CD14-positive monocyte (primary cell): ENCODE results near the gene AGFG2. TPM values are rescaled to one million over a fixed set of nuclear protein-coding genes. Genes with fewer than 3 reads are reported as not detected.

Experiments
- DNase-seq, 3 donors: peaks; one replicate each; pipeline ENCODE4 v3.0.0-alpha.2; 2011 to 2022
- H2AFZ ChIP-seq: 2 replicates; pipeline ENCODE4 v1.6.0; 2012; ENCODE audit warnings: mild to moderate bottlenecking, low read depth, low read length, inconsistent platforms; ENCODE audit not compliant: insufficient read depth, poor library complexity, severe bottlenecking
- H3K27ac ChIP-seq, 2 donors: 1 replicate in 1 of 2; 2 replicates in 1 of 2; pipeline ENCODE4 v1.5.1; 2012 to 2013; ENCODE audit warnings: low read length in 2 of 2, control low read depth in 1 of 2, inconsistent platforms in 1 of 2, low read depth in 1 of 2, mild to moderate bottlenecking in 1 of 2
- H3K27me3 ChIP-seq, 2 donors: one replicate each; pipeline versions ENCODE4 v1.6.0 to v1.6.1; 2011 to 2013; ENCODE audit warnings: low read length in 2 of 2; ENCODE audit not compliant: control insufficient read depth in 2 of 2, insufficient read depth in 2 of 2
- H3K36me3 ChIP-seq, 2 donors: replicated peaks in 1 of 2; 1 replicate in 1 of 2; 2 replicates in 1 of 2; pipeline versions ENCODE4 v1.5.1 to v1.6.1; 2012 to 2013; ENCODE audit warnings: low read length in 2 of 2, control low read depth in 1 of 2, inconsistent platforms in 1 of 2, mild to moderate bottlenecking in 1 of 2; ENCODE audit not compliant: insufficient read depth in 2 of 2, control insufficient read depth in 1 of 2
- H3K4me1 ChIP-seq, 2 donors: 1 replicate in 1 of 2; 2 replicates in 1 of 2; pipeline versions ENCODE4 v1.5.1 to v1.6.1; 2012 to 2013; ENCODE audit warnings: low read length in 2 of 2, control low read depth in 1 of 2, inconsistent platforms in 1 of 2, mild to moderate bottlenecking in 1 of 2, moderate library complexity in 1 of 2; ENCODE audit not compliant: insufficient read depth in 2 of 2, control insufficient read depth in 1 of 2
- H3K4me2 ChIP-seq: replicated peaks from 2 replicates; pipeline ENCODE3; 2012; ENCODE audit warnings: low read length, moderate library complexity, mild to moderate bottlenecking; ENCODE audit not compliant: poor library complexity, severe bottlenecking; ENCODE audit errors: extremely low read depth
- H3K4me3 ChIP-seq, 3 experiments: fragments of 200-600 bp in 1 of 3; sonication (generic) in 1 of 3; replicated peaks in 1 of 3; 1 replicate in 2 of 3; 2 replicates in 1 of 3; pipeline ENCODE4 v1.5.1; 2011 to 2013; ENCODE audit warnings: low read length in 3 of 3, mild to moderate bottlenecking in 3 of 3, control low read depth in 2 of 3, low read depth in 2 of 3, inconsistent platforms in 1 of 3, moderate library complexity in 1 of 3
- H3K79me2 ChIP-seq: 2 replicates; pipeline ENCODE4 v1.6.0; 2012; ENCODE audit warnings: mild to moderate bottlenecking, control low read depth, inconsistent platforms, low read length, moderate library complexity; ENCODE audit not compliant: insufficient read depth
- H3K9ac ChIP-seq: 2 replicates; pipeline ENCODE4 v1.6.0; 2017; ENCODE audit warnings: low read length, mild to moderate bottlenecking; ENCODE audit not compliant: insufficient read depth, poor library complexity, severe bottlenecking
- H3K9me3 ChIP-seq, 2 donors: replicated peaks in 1 of 2; 1 replicate in 1 of 2; 2 replicates in 1 of 2; pipeline versions ENCODE4 v1.5.1 to v1.6.1; 2012 to 2013; ENCODE audit warnings: low read length in 2 of 2, control low read depth in 1 of 2; ENCODE audit not compliant: control insufficient read depth in 1 of 2, insufficient read depth in 1 of 2
- H4K20me1 ChIP-seq: 2 replicates; pipeline ENCODE4 v1.6.0; 2012; ENCODE audit warnings: mild to moderate bottlenecking, low read length, control low read depth, moderate library complexity; ENCODE audit not compliant: insufficient read depth
- H3K27ac Mint-ChIP-seq, 7 donors: one replicate each; pipeline ENCODE4 v1.8.0; 2020; ENCODE audit warnings: mild to moderate bottlenecking in 7 of 7, mixed read lengths in 7 of 7, moderate library complexity in 6 of 7, inconsistent platforms in 2 of 7
- H3K27me3 Mint-ChIP-seq, 3 donors: one replicate each; pipeline ENCODE4 v1.8.0; 2021 to 2022; ENCODE audit warnings: low read depth in 3 of 3, mild to moderate bottlenecking in 3 of 3, mixed read lengths in 3 of 3, moderate library complexity in 3 of 3, inconsistent platforms in 1 of 3
- H3K36me3 Mint-ChIP-seq, 2 donors: one replicate each; pipeline ENCODE4 v1.8.0; 2020; ENCODE audit warnings: mixed read lengths in 2 of 2, inconsistent platforms in 1 of 2, mild to moderate bottlenecking in 1 of 2
- H3K4me1 Mint-ChIP-seq: one replicate; pipeline ENCODE4 v1.8.0; 2020; ENCODE audit warnings: mild to moderate bottlenecking, mixed read lengths
- H3K4me3 Mint-ChIP-seq, 2 donors: one replicate each; pipeline ENCODE4 v1.8.0; 2020; ENCODE audit warnings: mild to moderate bottlenecking in 2 of 2, mixed read lengths in 2 of 2, moderate library complexity in 1 of 2
- H3K9me3 Mint-ChIP-seq, 7 donors: one replicate each; pipeline ENCODE4 v1.8.0; 2020 to 2022; ENCODE audit warnings: mixed read lengths in 7 of 7, mild to moderate bottlenecking in 6 of 7, moderate library complexity in 6 of 7, inconsistent platforms in 2 of 7
- WGBS: methylation state at CpG from one replicate; pipeline ENCODE4 v1.1.5; 2013; ENCODE audit warnings: missing lambda C conversion rate; ENCODE audit not compliant: insufficient coverage; 5-methylcytosine and 5-hydroxymethylcytosine counted together
- intact Hi-C, 2 donors: fragments of 100-400 bp; cut with micrococcal nuclease; formaldehyde crosslinking; loops; one replicate each; pipeline versions ENCODE4 v1.15.0 to v1.15.1; 2023
- polyA plus RNA-seq, 3 donors: library from polyadenylated mRNA; depleted of rRNA in 1 of 3; unstranded in 2 of 3; stranded (reverse) in 1 of 3; fragments of 300-500 nt in 2 of 3; fragments of >200 nt in 1 of 3; fragmentation: Illumina TruSeq in 2 of 3; gene quantifications; 1 replicate in 2 of 3; 2 replicates in 1 of 3; pipeline ENCODE4 v1.2.3, GENCODE V29; 2012 to 2021
- TF ChIP-seq, protein P1 (sequence below): fragments of 200-600 bp; IDR thresholded peaks from one replicate; pipeline ENCODE4 v1.8.0; 2022; ENCODE audit warnings: antibody characterized with exemption, mild to moderate bottlenecking

AGFG2 gene
- polyA plus RNA-seq, 3 donors = 1.3 to 1.8 (median 1.8) TPM

DNA sequence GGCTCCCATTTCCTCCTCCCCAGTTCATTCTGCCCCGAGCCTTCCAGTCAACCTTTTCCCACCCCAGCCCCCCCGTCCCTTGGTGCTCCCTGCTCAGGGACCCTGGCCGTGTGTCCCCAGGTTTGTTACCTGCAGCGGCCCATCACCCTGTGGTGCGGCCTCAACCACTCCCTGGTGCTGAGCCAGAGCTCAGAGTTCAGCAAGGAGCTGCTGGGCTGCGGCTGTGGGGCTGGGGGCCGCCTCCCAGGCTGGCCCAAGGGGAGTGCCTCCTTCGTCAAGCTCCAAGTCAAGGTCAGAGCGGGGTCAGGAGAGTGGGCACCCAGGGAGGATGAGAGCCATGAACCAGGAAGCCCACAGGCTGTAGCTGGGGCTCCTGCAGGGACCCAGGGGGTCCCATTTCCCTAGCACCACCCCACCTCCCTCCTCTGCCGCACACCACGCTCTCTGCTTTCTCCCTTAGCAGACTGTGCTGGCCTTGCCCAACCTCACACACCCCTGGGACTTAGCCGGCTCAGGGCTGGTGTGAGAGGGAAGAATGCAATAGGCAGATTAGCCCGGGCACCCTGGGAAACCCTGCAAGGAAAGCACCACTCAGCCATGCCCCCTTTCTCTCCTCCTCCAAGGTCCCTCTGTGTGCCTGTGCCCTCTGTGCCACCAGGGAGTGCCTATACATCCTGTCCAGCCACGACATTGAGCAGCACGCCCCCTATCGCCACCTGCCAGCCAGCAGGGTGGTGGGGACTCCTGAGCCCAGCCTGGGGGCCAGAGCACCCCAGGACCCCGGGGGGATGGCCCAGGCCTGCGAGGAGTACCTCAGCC, 61.1 kb downstream of the AGFG2 start:
- H3K4me3 Mint-ChIP-seq = no peak overlapping the region
- H3K4me1 Mint-ChIP-seq = peaks cover 11% of the 10 kb centered on the region

DNA sequence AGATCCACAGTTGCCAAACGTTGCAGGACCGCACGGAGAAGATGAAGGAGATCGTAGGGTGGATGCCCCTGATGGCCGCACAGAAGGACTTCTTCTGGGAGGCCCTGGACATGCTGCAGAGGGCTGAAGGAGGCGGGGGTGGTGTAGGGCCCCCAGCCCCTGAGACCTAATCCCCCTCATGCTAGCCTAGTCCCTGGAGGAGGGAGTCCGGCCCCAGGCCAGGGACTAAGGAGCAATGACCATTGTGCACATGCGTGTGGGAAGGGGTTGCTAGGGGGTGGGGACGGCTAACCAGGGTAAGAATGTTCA, 61.7 kb downstream of the AGFG2 start:
- Mint-ChIP-seq H3K4me3 (no peak overlapping the region), H3K36me3 (peaks cover 0 to under 1% of the 10 kb centered on the region in 2 donors), H3K27me3 (peaks cover 15 to 26% (median 23%) of the 10 kb centered on the region in 3 donors), H3K9me3 (peaks cover 0 to 5% (median 0%) of the 10 kb centered on the region in 7 donors), H3K27ac (no peak overlapping the region), H3K4me1 (peaks cover 17% of the 10 kb centered on the region)
- DNase-seq = no peak
- Histone ChIP-seq H3K9ac (no peak overlapping the region), H3K4me3 (no peak overlapping the region), H3K9me3 (no peaks in the 10 kb centered on the region), H3K79me2 (no peaks in the 10 kb centered on the region), H4K20me1 (no peaks in the 10 kb centered on the region), H3K4me1 (peaks cover 20 to 22% of the 10 kb centered on the region in 2 donors), H3K27ac (no peak overlapping the region), H3K36me3 (no peaks in the 10 kb centered on the region), H3K4me2 (no peak overlapping the region), H3K27me3 (peaks cover 0 to 15% of the 10 kb centered on the region in 2 donors), H2AFZ (no peak overlapping the region)
- intact Hi-C loops = no loop called here
- 98% methylated on average over 7 of the region's 9 CpGs for WGBS
- TF ChIP-seq, protein P1, sequence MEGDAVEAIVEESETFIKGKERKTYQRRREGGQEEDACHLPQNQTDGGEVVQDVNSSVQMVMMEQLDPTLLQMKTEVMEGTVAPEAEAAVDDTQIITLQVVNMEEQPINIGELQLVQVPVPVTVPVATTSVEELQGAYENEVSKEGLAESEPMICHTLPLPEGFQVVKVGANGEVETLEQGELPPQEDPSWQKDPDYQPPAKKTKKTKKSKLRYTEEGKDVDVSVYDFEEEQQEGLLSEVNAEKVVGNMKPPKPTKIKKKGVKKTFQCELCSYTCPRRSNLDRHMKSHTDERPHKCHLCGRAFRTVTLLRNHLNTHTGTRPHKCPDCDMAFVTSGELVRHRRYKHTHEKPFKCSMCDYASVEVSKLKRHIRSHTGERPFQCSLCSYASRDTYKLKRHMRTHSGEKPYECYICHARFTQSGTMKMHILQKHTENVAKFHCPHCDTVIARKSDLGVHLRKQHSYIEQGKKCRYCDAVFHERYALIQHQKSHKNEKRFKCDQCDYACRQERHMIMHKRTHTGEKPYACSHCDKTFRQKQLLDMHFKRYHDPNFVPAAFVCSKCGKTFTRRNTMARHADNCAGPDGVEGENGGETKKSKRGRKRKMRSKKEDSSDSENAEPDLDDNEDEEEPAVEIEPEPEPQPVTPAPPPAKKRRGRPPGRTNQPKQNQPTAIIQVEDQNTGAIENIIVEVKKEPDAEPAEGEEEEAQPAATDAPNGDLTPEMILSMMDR = no peak

More for the DNA sequence above, 61.1 kb downstream of the AGFG2 start:
- Histone ChIP-seq H3K79me2 (no peaks in the 10 kb centered on the region), H3K27ac (no peak overlapping the region), H2AFZ (no peak overlapping the region), H4K20me1 (no peaks in the 10 kb centered on the region), H3K36me3 (no peaks in the 10 kb centered on the region), H3K4me1 (peaks cover 14 to 16% of the 10 kb centered on the region in 2 donors), H3K4me3 (no peak overlapping the region), H3K4me2 (no peak overlapping the region), H3K27me3 (peaks cover 0 to 10% of the 10 kb centered on the region in 2 donors), H3K9ac (no peak overlapping the region), H3K9me3 (no peaks in the 10 kb centered on the region)
- intact Hi-C loops = no loop called here
- 86% methylated on average over 14 of the region's 18 CpGs for WGBS
- Mint-ChIP-seq H3K27ac (no peak overlapping the region), H3K36me3 (no peaks in the 10 kb centered on the region), H3K9me3 (peaks cover 0 to 5% (median 0%) of the 10 kb centered on the region in 7 donors), H3K27me3 (peaks cover 10 to 20% (median 17%) of the 10 kb centered on the region in 3 donors)
- DNase-seq = no peak
- TF ChIP-seq, protein P1 = no peak
